Nephron (organoid): ENCODE measurements around the gene C4A.

ENCODE experiments used
- H3K27ac Mint-ChIP-seq, 3 experiments: 2 replicates each; pipeline ENCODE4 v1.8.0; 2020; ENCODE audit warnings: mixed read lengths in 3 of 3, mild to moderate bottlenecking in 2 of 3, moderate library complexity in 1 of 3
- H3K27me3 Mint-ChIP-seq: 2 replicates; pipeline ENCODE4 v1.8.0; 2021; ENCODE audit warnings: low read depth, mild to moderate bottlenecking, moderate library complexity, mixed read lengths
- H3K36me3 Mint-ChIP-seq: 2 replicates; pipeline ENCODE4 v1.8.0; 2020; ENCODE audit warnings: low read depth, mixed read lengths
- H3K4me1 Mint-ChIP-seq: 2 replicates; pipeline ENCODE4 v1.8.0; 2020; ENCODE audit warnings: mixed read lengths
- H3K4me3 Mint-ChIP-seq, 3 experiments: 2 replicates each; pipeline ENCODE4 v1.8.0; 2020; ENCODE audit warnings: mild to moderate bottlenecking in 3 of 3, mixed read lengths in 3 of 3, moderate library complexity in 2 of 3
- H3K9me3 Mint-ChIP-seq: 2 replicates; pipeline ENCODE4 v1.8.0; 2020; ENCODE audit warnings: mixed read lengths
- TF ChIP-seq, protein P1 (sequence below), 3 experiments: fragments of 200-600 bp; sonication (generic); IDR thresholded peaks; one replicate each; pipeline ENCODE4 v1.5.0; 2021; ENCODE audit warnings: antibody characterized with exemption in 3 of 3; ENCODE audit not compliant: unreplicated experiment in 3 of 3

C4A gene

DNA sequence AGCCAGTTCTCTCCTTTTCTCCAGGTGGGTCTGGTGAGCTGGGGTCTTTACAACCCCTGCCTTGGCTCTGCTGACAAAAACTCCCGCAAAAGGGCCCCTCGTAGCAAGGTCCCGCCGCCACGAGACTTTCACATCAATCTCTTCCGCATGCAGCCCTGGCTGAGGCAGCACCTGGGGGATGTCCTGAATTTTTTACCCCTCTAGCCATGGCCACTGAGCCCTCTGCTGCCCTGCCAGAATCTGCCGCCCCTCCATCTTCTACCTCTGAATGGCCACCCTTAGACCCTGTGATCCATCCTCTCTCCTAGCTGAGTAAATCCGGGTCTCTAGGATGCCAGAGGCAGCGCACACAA is 36.7 kb upstream of the C4A start:
- peaks cover 14% of the 10 kb centered on the region for H3K27me3 Mint-ChIP-seq
- H3K9me3 Mint-ChIP-seq, result no peaks in the 10 kb centered on the region
- no peak overlapping the region for H3K4me3 Mint-ChIP-seq
- H3K36me3 Mint-ChIP-seq, result no peaks in the 10 kb centered on the region
- TF ChIP-seq, protein P1, sequence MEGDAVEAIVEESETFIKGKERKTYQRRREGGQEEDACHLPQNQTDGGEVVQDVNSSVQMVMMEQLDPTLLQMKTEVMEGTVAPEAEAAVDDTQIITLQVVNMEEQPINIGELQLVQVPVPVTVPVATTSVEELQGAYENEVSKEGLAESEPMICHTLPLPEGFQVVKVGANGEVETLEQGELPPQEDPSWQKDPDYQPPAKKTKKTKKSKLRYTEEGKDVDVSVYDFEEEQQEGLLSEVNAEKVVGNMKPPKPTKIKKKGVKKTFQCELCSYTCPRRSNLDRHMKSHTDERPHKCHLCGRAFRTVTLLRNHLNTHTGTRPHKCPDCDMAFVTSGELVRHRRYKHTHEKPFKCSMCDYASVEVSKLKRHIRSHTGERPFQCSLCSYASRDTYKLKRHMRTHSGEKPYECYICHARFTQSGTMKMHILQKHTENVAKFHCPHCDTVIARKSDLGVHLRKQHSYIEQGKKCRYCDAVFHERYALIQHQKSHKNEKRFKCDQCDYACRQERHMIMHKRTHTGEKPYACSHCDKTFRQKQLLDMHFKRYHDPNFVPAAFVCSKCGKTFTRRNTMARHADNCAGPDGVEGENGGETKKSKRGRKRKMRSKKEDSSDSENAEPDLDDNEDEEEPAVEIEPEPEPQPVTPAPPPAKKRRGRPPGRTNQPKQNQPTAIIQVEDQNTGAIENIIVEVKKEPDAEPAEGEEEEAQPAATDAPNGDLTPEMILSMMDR (IDR thresholded peaks at IDR 0.05; ENCODE audit: unreplicated experiment in 3 of 3), result no peak
- peaks cover 13% of the 10 kb centered on the region for H3K4me1 Mint-ChIP-seq
- peak overlapping the region in 2 of 3 experiments; percentile 14 to 44 for H3K27ac Mint-ChIP-seq

DNA sequence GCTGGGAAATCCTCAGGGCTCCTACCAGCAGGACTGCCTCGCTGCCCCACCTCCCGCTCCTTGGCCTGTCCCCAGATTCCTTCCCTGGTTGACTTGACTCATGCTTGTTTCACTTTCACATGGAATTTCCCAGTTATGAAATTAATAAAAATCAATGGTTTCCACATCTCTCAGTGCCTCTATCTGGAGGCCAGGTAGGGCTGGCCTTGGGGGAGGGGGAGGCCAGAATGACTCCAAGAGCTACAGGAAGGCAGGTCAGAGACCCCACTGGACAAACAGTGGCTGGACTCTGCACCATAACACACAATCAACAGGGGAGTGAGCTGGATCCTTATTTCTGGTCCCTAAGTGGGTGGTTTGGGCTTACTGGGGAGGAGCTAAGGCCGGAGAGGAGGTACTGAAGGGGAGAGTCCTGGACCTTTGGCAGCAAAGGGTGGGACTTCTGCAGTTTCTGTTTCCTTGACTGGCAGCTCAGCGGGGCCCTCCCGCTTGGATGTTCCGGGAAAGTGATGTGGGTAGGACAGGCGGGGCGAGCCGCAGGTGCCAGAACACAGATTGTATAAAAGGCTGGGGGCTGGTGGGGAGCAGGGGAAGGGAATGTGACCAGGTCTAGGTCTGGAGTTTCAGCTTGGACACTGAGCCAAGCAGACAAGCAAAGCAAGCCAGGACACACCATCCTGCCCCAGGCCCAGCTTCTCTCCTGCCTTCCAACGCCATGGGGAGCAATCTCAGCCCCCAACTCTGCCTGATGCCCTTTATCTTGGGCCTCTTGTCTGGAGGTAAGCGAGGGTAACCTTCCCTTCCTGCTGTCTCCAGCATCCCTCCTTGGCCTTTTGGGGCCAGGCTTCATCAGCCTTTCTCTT is 36.1 kb upstream of the C4A start, which contains the start of gene CFB:
CFB (plus strand) TSS at position 589 of the 863 bp plus-strand sequence; CDS start at position 716, 127 bp downstream.
- H3K4me1 Mint-ChIP-seq, result peaks cover 7% of the 10 kb centered on the region
- no peak within 1 kb of the TSS for H3K4me3 Mint-ChIP-seq
- peak within 1 kb of the TSS in 2 of 3 experiments; percentile 14 to 44 for H3K27ac Mint-ChIP-seq
- peaks cover 10% of the 10 kb centered on the region for H3K27me3 Mint-ChIP-seq
- TF ChIP-seq, protein P1 (IDR thresholded peaks at IDR 0.05; ENCODE audit: unreplicated experiment in 3 of 3), result no peak
- no peaks in the 10 kb centered on the region for H3K9me3 Mint-ChIP-seq
- H3K36me3 Mint-ChIP-seq, result peaks cover under 1% of the 10 kb centered on the region

DNA sequence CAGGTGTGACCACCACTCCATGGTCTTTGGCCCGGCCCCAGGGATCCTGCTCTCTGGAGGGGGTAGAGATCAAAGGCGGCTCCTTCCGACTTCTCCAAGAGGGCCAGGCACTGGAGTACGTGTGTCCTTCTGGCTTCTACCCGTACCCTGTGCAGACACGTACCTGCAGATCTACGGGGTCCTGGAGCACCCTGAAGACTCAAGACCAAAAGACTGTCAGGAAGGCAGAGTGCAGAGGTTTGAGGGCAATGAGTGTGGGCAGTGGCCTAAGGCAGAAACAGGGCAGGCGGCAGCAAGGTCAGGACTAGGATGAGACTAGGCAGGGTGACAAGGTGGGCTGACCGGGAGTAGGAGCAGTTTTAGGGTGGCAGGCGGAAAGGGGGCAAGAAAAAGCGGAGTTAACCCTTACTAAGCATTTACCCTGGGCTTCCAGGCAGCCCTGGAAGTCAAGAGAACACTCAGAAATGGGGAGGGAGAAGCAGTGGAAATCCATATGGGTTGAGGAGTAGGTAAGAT is 35.4 kb upstream of the C4A start:
- Mint-ChIP-seq H3K36me3 (peaks cover 6% of the 10 kb centered on the region), H3K4me3 (no peak overlapping the region), H3K4me1 (peaks cover 6% of the 10 kb centered on the region), H3K27me3 (peaks cover 9% of the 10 kb centered on the region), H3K27ac (no peak overlapping the region), H3K9me3 (no peaks in the 10 kb centered on the region)
- TF ChIP-seq, protein P1 (IDR thresholded peaks at IDR 0.05; ENCODE audit: unreplicated experiment in 3 of 3), result no peak

DNA sequence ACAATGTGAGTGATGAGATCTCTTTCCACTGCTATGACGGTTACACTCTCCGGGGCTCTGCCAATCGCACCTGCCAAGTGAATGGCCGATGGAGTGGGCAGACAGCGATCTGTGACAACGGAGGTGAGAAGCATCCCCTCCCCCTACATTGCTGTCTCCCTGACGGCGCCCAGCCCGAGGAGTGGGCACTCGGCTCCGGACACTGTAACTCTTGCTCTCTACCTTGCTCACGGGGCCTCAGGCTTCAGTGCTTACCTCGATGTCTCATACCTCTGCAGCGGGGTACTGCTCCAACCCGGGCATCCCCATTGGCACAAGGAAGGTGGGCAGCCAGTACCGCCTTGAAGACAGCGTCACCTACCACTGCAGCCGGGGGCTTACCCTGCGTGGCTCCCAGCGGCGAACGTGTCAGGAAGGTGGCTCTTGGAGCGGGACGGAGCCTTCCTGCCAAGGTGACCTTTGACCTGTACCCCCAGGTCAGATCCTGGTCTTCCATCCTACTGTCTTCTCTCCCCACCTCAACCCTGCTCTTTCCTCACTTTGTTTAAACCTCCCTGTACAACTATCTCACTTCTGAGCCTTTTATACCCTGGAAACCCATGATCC is 34.7 kb upstream of the C4A start:
- Mint-ChIP-seq H3K36me3 (peaks cover 6% of the 10 kb centered on the region), H3K4me1 (peaks cover 6% of the 10 kb centered on the region), H3K27ac (no peak overlapping the region), H3K9me3 (no peaks in the 10 kb centered on the region), H3K27me3 (peaks cover 9% of the 10 kb centered on the region), H3K4me3 (no peak overlapping the region)
- TF ChIP-seq, protein P1 (IDR thresholded peaks at IDR 0.05; ENCODE audit: unreplicated experiment in 3 of 3), result no peak

DNA sequence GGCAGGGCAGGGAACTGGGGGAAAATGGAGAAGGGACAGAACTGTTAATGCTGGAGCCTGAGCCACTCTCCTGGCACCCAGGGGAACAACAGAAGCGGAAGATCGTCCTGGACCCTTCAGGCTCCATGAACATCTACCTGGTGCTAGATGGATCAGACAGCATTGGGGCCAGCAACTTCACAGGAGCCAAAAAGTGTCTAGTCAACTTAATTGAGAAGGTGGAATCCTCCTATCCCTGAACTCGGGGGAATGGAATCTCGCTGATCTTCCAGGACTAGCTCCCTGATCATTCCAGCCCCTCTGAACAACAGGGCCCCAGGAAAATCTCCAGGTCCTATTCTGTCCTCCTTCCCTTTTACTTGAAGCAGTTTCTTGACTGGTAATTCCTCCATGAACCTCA is 34.0 kb upstream of the C4A start:
- TF ChIP-seq, protein P1 (IDR thresholded peaks at IDR 0.05; ENCODE audit: unreplicated experiment in 3 of 3), result no peak
- Mint-ChIP-seq H3K27ac (no peak overlapping the region), H3K27me3 (peaks cover 4% of the 10 kb centered on the region), H3K36me3 (peaks cover 11% of the 10 kb centered on the region), H3K4me1 (peaks cover 6% of the 10 kb centered on the region), H3K4me3 (no peak overlapping the region), H3K9me3 (no peaks in the 10 kb centered on the region)
